Stimulated activated CD8-positive, alpha-beta memory T cell treated with anti-CD3 and anti-CD28 coated beads, Interleukin-7, amount 100 ng/mL, for 1 hour (primary cell): Measurements from ENCODE around the gene FILIP1L.
A peak's percentile ranks its signal among the peaks of the same experiment; 100 is the strongest.

Experiments
- DNase-seq, 2 donors: peaks; one replicate each; pipeline ENCODE4 v3.0.0-alpha.2; 2020; ENCODE audit warnings: low read depth in 2 of 2

Gene FILIP1L

GRCh38 chr3:99892332-99892731 is 222.0 kb downstream of the FILIP1L start:
- no peak for DNase-seq

- DNase-seq, result no peak
Observed at GRCh38 chr3:99891610-99892285, 222.6 kb downstream of the FILIP1L start.

- DNase-seq, result no peak
Observed at GRCh38 chr3:99885851-99886250, 228.4 kb downstream of the FILIP1L start.

GRCh38 chr3:99885085-99885484 is 229.2 kb downstream of the FILIP1L start:
- DNase-seq, result no peak

GRCh38 chr3:99884484-99884883 is 229.8 kb downstream of the FILIP1L start:
- DNase-seq, result no peak

- DNase-seq, result no peak
Observed at GRCh38 chr3:99883693-99884092, 230.6 kb downstream of the FILIP1L start.

- DNase-seq, result no peak
Observed at GRCh38 chr3:99883138-99883461, 231.2 kb downstream of the FILIP1L start.

- no peak for DNase-seq
Observed at GRCh38 chr3:99882436-99883137, 231.7 kb downstream of the FILIP1L start.

- DNase-seq, result no peak
Observed at GRCh38 chr3:99881121-99881524, 233.2 kb downstream of the FILIP1L start.

GRCh38 chr3:99879275-99879674 is 235.0 kb downstream of the FILIP1L start:
- no peak for DNase-seq

- no peak for DNase-seq
Observed at GRCh38 chr3:99878005-99878404, 236.3 kb downstream of the FILIP1L start.

- DNase-seq, result no peak
Observed at GRCh38 chr3:99877031-99877579, 237.2 kb downstream of the FILIP1L start.

GRCh38 chr3:99875929-99876841 is 238.1 kb downstream of the FILIP1L start:
- peak; percentile 30 to 37 for DNase-seq

- DNase-seq, result no peak
Observed at GRCh38 chr3:99875581-99875928, 238.7 kb downstream of the FILIP1L start.

- no peak for DNase-seq
Observed at GRCh38 chr3:99874237-99875002, 239.9 kb downstream of the FILIP1L start.

- DNase-seq, result no peak
Observed at GRCh38 chr3:99873269-99874102, 240.8 kb downstream of the FILIP1L start.

GRCh38 chr3:99872923-99873254 is 241.4 kb downstream of the FILIP1L start:
- DNase-seq, result no peak

- DNase-seq, result no peak
Observed at GRCh38 chr3:99871231-99872045, 242.9 kb downstream of the FILIP1L start.

GRCh38 chr3:99870712-99871111 is 243.6 kb downstream of the FILIP1L start:
- no peak for DNase-seq

GRCh38 chr3:99869621-99870020 is 244.7 kb downstream of the FILIP1L start:
- DNase-seq, result no peak
